Nephron (organoid): ENCODE data around the gene CCNH.

Experiments used
- H3K27ac Mint-ChIP-seq, 3 experiments: 2 replicates each; pipeline ENCODE4 v1.8.0; 2020; ENCODE audit warnings: mixed read lengths in 3 of 3, mild to moderate bottlenecking in 2 of 3, moderate library complexity in 1 of 3
- H3K27me3 Mint-ChIP-seq: 2 replicates; pipeline ENCODE4 v1.8.0; 2021; ENCODE audit warnings: low read depth, mild to moderate bottlenecking, moderate library complexity, mixed read lengths
- H3K36me3 Mint-ChIP-seq: 2 replicates; pipeline ENCODE4 v1.8.0; 2020; ENCODE audit warnings: low read depth, mixed read lengths
- H3K4me1 Mint-ChIP-seq: 2 replicates; pipeline ENCODE4 v1.8.0; 2020; ENCODE audit warnings: mixed read lengths
- H3K4me3 Mint-ChIP-seq, 3 experiments: 2 replicates each; pipeline ENCODE4 v1.8.0; 2020; ENCODE audit warnings: mild to moderate bottlenecking in 3 of 3, mixed read lengths in 3 of 3, moderate library complexity in 2 of 3
- H3K9me3 Mint-ChIP-seq: 2 replicates; pipeline ENCODE4 v1.8.0; 2020; ENCODE audit warnings: mixed read lengths
- CTCF ChIP-seq, 3 experiments: fragments of 200-600 bp; sonication (generic); IDR thresholded peaks; one replicate each; pipeline ENCODE4 v1.5.0; 2021; ENCODE audit warnings: antibody characterized with exemption in 3 of 3; ENCODE audit not compliant: unreplicated experiment in 3 of 3

CCNH gene

GRCh38 chr5:87394411-87395165, 18.1 kb downstream of the CCNH start:
- H3K9me3 Mint-ChIP-seq: no peaks in the 10 kb centered on the region
- H3K4me1 Mint-ChIP-seq: no peaks in the 10 kb centered on the region
- peaks cover 62% of the 10 kb centered on the region for H3K36me3 Mint-ChIP-seq
- no peak overlapping the region for H3K4me3 Mint-ChIP-seq
- TF ChIP-seq CTCF (IDR thresholded peaks at IDR 0.05; ENCODE audit: unreplicated experiment in 3 of 3): no peak
- H3K27me3 Mint-ChIP-seq: no peaks in the 10 kb centered on the region
- H3K27ac Mint-ChIP-seq: peak overlapping the region in 1 of 3 experiments; percentile 5

GRCh38 chr5:87393331-87393730, 19.4 kb downstream of the CCNH start:
- H3K27ac Mint-ChIP-seq: no peak overlapping the region
- no peaks in the 10 kb centered on the region for H3K27me3 Mint-ChIP-seq
- TF ChIP-seq CTCF (IDR thresholded peaks at IDR 0.05; ENCODE audit: unreplicated experiment in 3 of 3): no peak
- no peaks in the 10 kb centered on the region for H3K9me3 Mint-ChIP-seq
- H3K36me3 Mint-ChIP-seq: peaks cover 62% of the 10 kb centered on the region
- no peaks in the 10 kb centered on the region for H3K4me1 Mint-ChIP-seq
- H3K4me3 Mint-ChIP-seq: no peak overlapping the region

- H3K4me1 Mint-ChIP-seq: no peaks in the 10 kb centered on the region
Measured at GRCh38 chr5:87392801-87393200, 19.9 kb downstream of the CCNH start.

GRCh38 chr5:87392170-87392569, 20.6 kb downstream of the CCNH start:
- Mint-ChIP-seq H3K9me3 (no peaks in the 10 kb centered on the region), H3K4me3 (no peak overlapping the region), H3K36me3 (peaks cover 66% of the 10 kb centered on the region), H3K27me3 (no peaks in the 10 kb centered on the region), H3K4me1 (no peaks in the 10 kb centered on the region), H3K27ac (peak overlapping the region in 1 of 3 experiments; percentile 10)
- no peak for TF ChIP-seq CTCF (IDR thresholded peaks at IDR 0.05; ENCODE audit: unreplicated experiment in 3 of 3)

More at GRCh38 chr5:87392801-87393200, 19.9 kb downstream of the CCNH start:
- H3K36me3 Mint-ChIP-seq: peaks cover 66% of the 10 kb centered on the region
- no peak overlapping the region for H3K4me3 Mint-ChIP-seq
- H3K27ac Mint-ChIP-seq: peak overlapping the region in 1 of 3 experiments; percentile 10
- no peak for TF ChIP-seq CTCF (IDR thresholded peaks at IDR 0.05; ENCODE audit: unreplicated experiment in 3 of 3)
- no peaks in the 10 kb centered on the region for H3K27me3 Mint-ChIP-seq
- H3K9me3 Mint-ChIP-seq: no peaks in the 10 kb centered on the region

- H3K36me3 Mint-ChIP-seq: peaks cover 72% of the 10 kb centered on the region
- no peaks in the 10 kb centered on the region for H3K4me1 Mint-ChIP-seq
- no peaks in the 10 kb centered on the region for H3K27me3 Mint-ChIP-seq
- H3K27ac Mint-ChIP-seq: no peak overlapping the region
- no peaks in the 10 kb centered on the region for H3K9me3 Mint-ChIP-seq
- no peak for TF ChIP-seq CTCF (IDR thresholded peaks at IDR 0.05; ENCODE audit: unreplicated experiment in 3 of 3)
- no peak overlapping the region for H3K4me3 Mint-ChIP-seq
Measured at GRCh38 chr5:87390576-87391199, 22.0 kb downstream of the CCNH start.
